HEK293 (cell line): ENCODE data around the gene SLC35F2.

Experiments used
- CTCF ChIA-PET: fragments of 350-600 bp; formaldehyde crosslinking; extraction: SDS; loops from one replicate; lab custom pipeline; 2021; ENCODE audit warnings: antibody characterized with exemption; lab: Yijun Ruan, JAX
- POLR2A ChIA-PET: fragments of 300-600 bp; formaldehyde crosslinking; extraction: SDS; loops from one replicate; lab custom pipeline; 2020; ENCODE audit warnings: antibody characterized with exemption, inconsistent platforms; lab: Yijun Ruan, JAX
- H3K27ac ChIP-seq: fragments of 200-500 bp; sonication (Bioruptor generic); 2 replicates; pipeline ENCODE4 v1.5.1; 2014; ENCODE audit warnings: low read depth, low read length, control low read depth, inconsistent platforms; ENCODE audit errors: extremely low read depth
- H3K36me3 ChIP-seq, 2 experiments: fragments of 200-500 bp in 1 of 2; sonication (Bioruptor generic) in 1 of 2; 1 replicate in 1 of 2; 2 replicates in 1 of 2; pipeline ENCODE4 v1.5.1; 2014 to 2017; ENCODE audit warnings: inconsistent platforms in 2 of 2, low read length in 2 of 2; ENCODE audit not compliant: control insufficient read depth in 2 of 2, insufficient read depth in 1 of 2
- H3K4me1 ChIP-seq: fragments of 200-500 bp; sonication (Bioruptor generic); 2 replicates; pipeline ENCODE4 v1.5.1; 2014; ENCODE audit warnings: mild to moderate bottlenecking, low read length, inconsistent platforms; ENCODE audit not compliant: control insufficient read depth, insufficient read depth
- H3K4me3 ChIP-seq: 2 replicates; pipeline ENCODE4 v1.5.1; 2011; ENCODE audit warnings: low read depth, mild to moderate bottlenecking, control low read depth, low read length, moderate library complexity
- H3K9me3 ChIP-seq: fragments of 200-500 bp; sonication (Bioruptor generic); 2 replicates; pipeline ENCODE4 v1.5.1; 2014; ENCODE audit warnings: low read depth, low read length, inconsistent platforms; ENCODE audit not compliant: control insufficient read depth, insufficient read depth
- BCL11A ChIP-seq: fragments of 450-650 bp; formaldehyde crosslinking; IDR thresholded peaks from 2 replicates; pipeline ENCODE4 v1.5.1; 2016; ENCODE audit warnings: low read depth, missing biosample characterization, missing genetic modification characterization
- BCL6B ChIP-seq: fragments of 450-650 bp; formaldehyde crosslinking; IDR thresholded peaks from 2 replicates; pipeline ENCODE4 v1.5.1; 2017; ENCODE audit warnings: missing biosample characterization, missing genetic modification characterization
- GLI2 ChIP-seq: fragments of 450-650 bp; formaldehyde crosslinking; IDR thresholded peaks from 2 replicates; pipeline ENCODE4; 2017; ENCODE audit warnings: missing biosample characterization, missing genetic modification characterization, low read depth, borderline replicate concordance
- HIC1 ChIP-seq: fragments of 450-650 bp; formaldehyde crosslinking; IDR thresholded peaks from 2 replicates; pipeline ENCODE4 v1.5.1; 2016; ENCODE audit warnings: missing biosample characterization, missing genetic modification characterization
- KLF16 ChIP-seq: fragments of 450-650 bp; formaldehyde crosslinking; IDR thresholded peaks from 2 replicates; pipeline ENCODE4 v1.5.1; 2017; ENCODE audit warnings: missing biosample characterization, missing genetic modification characterization
- SCRT1 ChIP-seq: fragments of 450-650 bp; formaldehyde crosslinking; IDR thresholded peaks from 2 replicates; pipeline ENCODE4 v1.5.1; 2016; ENCODE audit warnings: missing biosample characterization, missing genetic modification characterization, borderline replicate concordance
- SP7 ChIP-seq: fragments of 450-650 bp; formaldehyde crosslinking; IDR thresholded peaks from 2 replicates; pipeline ENCODE4 v1.5.1; 2016; ENCODE audit warnings: missing biosample characterization, missing genetic modification characterization
- TCF7L2 ChIP-seq: IDR thresholded peaks from 2 replicates; pipeline ENCODE4 v1.6.1; 2011; ENCODE audit warnings: low read depth, mild to moderate bottlenecking, inconsistent platforms, low read length, moderate library complexity, borderline replicate concordance
- WT1 ChIP-seq: fragments of 450-650 bp; formaldehyde crosslinking; IDR thresholded peaks from 2 replicates; pipeline ENCODE4 v1.5.1; 2016; ENCODE audit warnings: missing biosample characterization, missing genetic modification characterization
- YY1 ChIP-seq: fragments of 450-650 bp; formaldehyde crosslinking; IDR thresholded peaks from 2 replicates; pipeline ENCODE4 v1.5.1; 2018; ENCODE audit warnings: missing biosample characterization, missing genetic modification characterization
- ZBTB1 ChIP-seq: fragments of 450-650 bp; formaldehyde crosslinking; IDR thresholded peaks from 2 replicates; pipeline ENCODE4 v1.5.1; 2016; ENCODE audit warnings: missing biosample characterization, missing genetic modification characterization
- ZBTB17 ChIP-seq: fragments of 450-650 bp; formaldehyde crosslinking; IDR thresholded peaks from 2 replicates; pipeline ENCODE4 v1.5.1; 2016; ENCODE audit warnings: missing biosample characterization, missing genetic modification characterization
- ZEB2 ChIP-seq: fragments of 450-650 bp; formaldehyde crosslinking; IDR thresholded peaks from 2 replicates; pipeline ENCODE4 v1.5.1; 2016; ENCODE audit warnings: missing biosample characterization, missing genetic modification characterization
- ZFHX2 ChIP-seq: fragments of 450-650 bp; formaldehyde crosslinking; conservative IDR thresholded peaks from 2 replicates; pipeline ENCODE4 v1.5.1; 2016; ENCODE audit warnings: missing biosample characterization, missing genetic modification characterization
- ZNF112 ChIP-seq: fragments of 450-650 bp; formaldehyde crosslinking; IDR thresholded peaks from 2 replicates; pipeline ENCODE4 v1.5.0; 2017; ENCODE audit warnings: missing biosample characterization, missing genetic modification characterization
- ZNF138 ChIP-seq: fragments of 450-650 bp; formaldehyde crosslinking; IDR thresholded peaks from 2 replicates; pipeline ENCODE4 v1.5.1; 2016; ENCODE audit warnings: missing biosample characterization, missing genetic modification characterization, borderline replicate concordance
- ZNF174 ChIP-seq: fragments of 450-650 bp; formaldehyde crosslinking; IDR thresholded peaks from 2 replicates; pipeline ENCODE4 v1.5.0; 2017; ENCODE audit warnings: missing biosample characterization, mild to moderate bottlenecking, missing genetic modification characterization
- ZNF248 ChIP-seq: fragments of 450-650 bp; formaldehyde crosslinking; IDR thresholded peaks from 2 replicates; pipeline ENCODE4 v1.5.1; 2017; ENCODE audit warnings: missing biosample characterization, missing genetic modification characterization
- ZNF324 ChIP-seq: fragments of 450-650 bp; formaldehyde crosslinking; IDR thresholded peaks from 2 replicates; pipeline ENCODE4 v1.5.1; 2016; ENCODE audit warnings: missing biosample characterization, missing genetic modification characterization
- ZNF341 ChIP-seq: fragments of 450-650 bp; formaldehyde crosslinking; IDR thresholded peaks from 2 replicates; pipeline ENCODE4; 2016; ENCODE audit warnings: low read depth, missing biosample characterization, missing genetic modification characterization
- ZNF394 ChIP-seq: fragments of 450-650 bp; formaldehyde crosslinking; IDR thresholded peaks from 2 replicates; pipeline ENCODE4 v1.5.1; 2016; ENCODE audit warnings: missing biosample characterization, missing genetic modification characterization, mild to moderate bottlenecking, moderate library complexity, borderline replicate concordance
- ZNF398 ChIP-seq: fragments of 450-650 bp; formaldehyde crosslinking; IDR thresholded peaks from 2 replicates; pipeline ENCODE4 v1.5.1; 2017; ENCODE audit warnings: missing biosample characterization, missing genetic modification characterization
- ZNF600 ChIP-seq: fragments of 450-650 bp; formaldehyde crosslinking; IDR thresholded peaks from 2 replicates; pipeline ENCODE4 v1.5.1; 2016; ENCODE audit warnings: missing biosample characterization, missing genetic modification characterization
- ZNF610 ChIP-seq: fragments of 450-650 bp; formaldehyde crosslinking; IDR thresholded peaks from 2 replicates; pipeline ENCODE4 v1.5.1; 2016; ENCODE audit warnings: missing biosample characterization, missing genetic modification characterization, borderline replicate concordance
- ZNF843 ChIP-seq: fragments of 450-650 bp; formaldehyde crosslinking; IDR thresholded peaks from 2 replicates; pipeline ENCODE4 v1.5.1; 2016; ENCODE audit warnings: missing biosample characterization, missing genetic modification characterization
- ZSCAN30 ChIP-seq: fragments of 450-650 bp; IDR thresholded peaks from 2 replicates; pipeline ENCODE4 v1.5.1; 2018; ENCODE audit warnings: missing biosample characterization, mild to moderate bottlenecking, missing genetic modification characterization, moderate library complexity
- ZSCAN5A ChIP-seq: fragments of 450-650 bp; formaldehyde crosslinking; IDR thresholded peaks from 2 replicates; pipeline ENCODE4 v1.5.1; 2016; ENCODE audit warnings: missing biosample characterization, missing genetic modification characterization

Gene SLC35F2

GRCh38 chr11:107847184-107847583, 11.4 kb downstream of the SLC35F2 start:
- POLR2A ChIA-PET, result no interaction called here
- Histone ChIP-seq H3K9me3 (no peaks in the 10 kb centered on the region), H3K27ac (no peak overlapping the region), H3K36me3 (no peaks in the 10 kb centered on the region), H3K4me3 (no peak overlapping the region), H3K4me1 (no peaks in the 10 kb centered on the region)
- CTCF ChIA-PET, result no interaction called here
- no peak for TF ChIP-seq ZNF248 (tag by site-specific recombination)
- no peak for TF ChIP-seq ZNF138 (tag by site-specific recombination)
- no peak for TF ChIP-seq BCL11A (tag by site-specific recombination)
- no peak for TF ChIP-seq BCL6B (tag by site-specific recombination)
- no peak for TF ChIP-seq ZBTB1 (tag by site-specific recombination)
- TF ChIP-seq ZNF174 (tag by site-specific recombination), result no peak
- TF ChIP-seq ZNF112, result no peak
- no peak for TF ChIP-seq HIC1
- TF ChIP-seq KLF16 (tag by site-specific recombination), result no peak
- TF ChIP-seq YY1, result no peak
- no peak for TF ChIP-seq ZNF610 (tag by site-specific recombination)
- TF ChIP-seq SCRT1 (tag by site-specific recombination), result no peak
- TF ChIP-seq WT1, result no peak
- TF ChIP-seq SP7, result no peak
- no peak for TF ChIP-seq ZSCAN30 (tag by site-specific recombination)
- no peak for TF ChIP-seq ZBTB17 (tag by site-specific recombination)
- no peak for TF ChIP-seq ZEB2

GRCh38 chr11:107844041-107844440, 14.5 kb downstream of the SLC35F2 start:
- H3K4me3 ChIP-seq, result no peak overlapping the region
- H3K36me3 ChIP-seq, result no peaks in the 10 kb centered on the region
- TF ChIP-seq ZNF843 (tag by site-specific recombination), result no peak
- no peak for TF ChIP-seq ZNF341
- no peak for TF ChIP-seq TCF7L2
- no peak for TF ChIP-seq ZSCAN5A
- TF ChIP-seq ZNF398 (tag by site-specific recombination), result no peak
- TF ChIP-seq ZNF394, result no peak
- no peak for TF ChIP-seq ZFHX2 (tag by site-specific recombination)
- no peak for TF ChIP-seq ZNF324 (tag by site-specific recombination)
- TF ChIP-seq ZNF600 (tag by site-specific recombination), result no peak
- TF ChIP-seq GLI2, result no peak
- CTCF ChIA-PET, result no interaction called here
- no peak overlapping the region for H3K27ac ChIP-seq
- no peaks in the 10 kb centered on the region for H3K9me3 ChIP-seq
- POLR2A ChIA-PET, result no interaction called here
- H3K4me1 ChIP-seq, result peaks cover 5% of the 10 kb centered on the region; the same call in 1 of the 2 replicates
